GM20000 (cell line): Measurements from ENCODE around the gene CTNNA3.

ENCODE experiments used
- DNase-seq: peaks from one replicate; pipeline ENCODE4 v3.0.0; 2012; ENCODE audit warnings: low spot score
- TF ChIP-seq, protein P1 (sequence below): IDR thresholded peaks from 2 replicates; pipeline ENCODE4 v1.5.1; 2012; ENCODE audit warnings: mild to moderate bottlenecking, control low read depth; ENCODE audit errors: extremely low read depth, missing control alignments

CTNNA3 gene

DNA sequence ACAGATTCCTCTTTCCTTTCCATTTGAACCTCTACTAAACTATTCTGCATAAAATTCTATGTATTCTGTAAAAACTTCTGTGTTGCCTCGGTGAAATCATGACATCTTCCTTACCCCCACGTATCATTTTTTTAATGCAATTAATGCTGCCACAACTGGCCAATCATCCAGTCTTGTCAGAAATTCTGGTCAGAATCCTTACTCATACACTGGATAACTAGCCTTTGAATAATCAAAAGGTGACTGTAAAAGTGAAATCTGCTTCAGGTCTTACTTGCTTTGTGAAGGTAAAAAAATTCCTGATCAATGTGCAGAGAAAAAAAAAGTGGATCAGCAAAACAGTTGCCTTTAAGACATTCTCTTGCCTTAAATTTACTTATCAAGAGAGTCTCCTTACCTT, 859.2 kb downstream of the CTNNA3 start:
- TF ChIP-seq, protein P1, sequence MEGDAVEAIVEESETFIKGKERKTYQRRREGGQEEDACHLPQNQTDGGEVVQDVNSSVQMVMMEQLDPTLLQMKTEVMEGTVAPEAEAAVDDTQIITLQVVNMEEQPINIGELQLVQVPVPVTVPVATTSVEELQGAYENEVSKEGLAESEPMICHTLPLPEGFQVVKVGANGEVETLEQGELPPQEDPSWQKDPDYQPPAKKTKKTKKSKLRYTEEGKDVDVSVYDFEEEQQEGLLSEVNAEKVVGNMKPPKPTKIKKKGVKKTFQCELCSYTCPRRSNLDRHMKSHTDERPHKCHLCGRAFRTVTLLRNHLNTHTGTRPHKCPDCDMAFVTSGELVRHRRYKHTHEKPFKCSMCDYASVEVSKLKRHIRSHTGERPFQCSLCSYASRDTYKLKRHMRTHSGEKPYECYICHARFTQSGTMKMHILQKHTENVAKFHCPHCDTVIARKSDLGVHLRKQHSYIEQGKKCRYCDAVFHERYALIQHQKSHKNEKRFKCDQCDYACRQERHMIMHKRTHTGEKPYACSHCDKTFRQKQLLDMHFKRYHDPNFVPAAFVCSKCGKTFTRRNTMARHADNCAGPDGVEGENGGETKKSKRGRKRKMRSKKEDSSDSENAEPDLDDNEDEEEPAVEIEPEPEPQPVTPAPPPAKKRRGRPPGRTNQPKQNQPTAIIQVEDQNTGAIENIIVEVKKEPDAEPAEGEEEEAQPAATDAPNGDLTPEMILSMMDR, result no peak

GRCh38 chr10:66836057-66836456, 859.9 kb downstream of the CTNNA3 start:
- no peak for DNase-seq
- TF ChIP-seq, protein P1, result no peak

More for the DNA sequence above, 859.2 kb downstream of the CTNNA3 start:
- no peak for DNase-seq

DNA sequence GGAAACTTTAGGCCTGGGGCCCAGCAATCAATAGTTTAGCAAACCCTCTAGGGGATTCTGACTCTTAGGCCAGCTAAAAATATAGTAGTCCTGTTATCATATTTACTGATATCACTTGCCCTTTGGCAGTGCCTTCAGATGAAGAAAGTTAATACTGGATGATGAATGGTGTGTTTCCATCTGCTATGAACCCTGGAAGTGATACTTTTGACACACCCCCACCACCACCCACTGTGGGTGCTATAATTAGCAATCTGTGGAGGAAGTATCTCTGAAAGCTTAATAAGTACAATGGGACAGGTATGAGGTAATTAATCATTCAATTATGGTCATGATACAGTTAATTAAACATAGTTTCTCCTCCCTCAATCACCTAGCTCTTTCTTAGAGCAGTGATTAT, 860.6 kb downstream of the CTNNA3 start:
- DNase-seq, result no peak
- TF ChIP-seq, protein P1, result no peak

- TF ChIP-seq, protein P1, result no peak
- no peak for DNase-seq
Observed at GRCh38 chr10:66834802-66835201, 861.2 kb downstream of the CTNNA3 start.

GRCh38 chr10:66833861-66834260, 862.1 kb downstream of the CTNNA3 start:
- DNase-seq, result no peak
- TF ChIP-seq, protein P1, result no peak

GRCh38 chr10:66832781-66833422, 863.1 kb downstream of the CTNNA3 start:
- TF ChIP-seq, protein P1, result no peak
- DNase-seq, result no peak

DNA sequence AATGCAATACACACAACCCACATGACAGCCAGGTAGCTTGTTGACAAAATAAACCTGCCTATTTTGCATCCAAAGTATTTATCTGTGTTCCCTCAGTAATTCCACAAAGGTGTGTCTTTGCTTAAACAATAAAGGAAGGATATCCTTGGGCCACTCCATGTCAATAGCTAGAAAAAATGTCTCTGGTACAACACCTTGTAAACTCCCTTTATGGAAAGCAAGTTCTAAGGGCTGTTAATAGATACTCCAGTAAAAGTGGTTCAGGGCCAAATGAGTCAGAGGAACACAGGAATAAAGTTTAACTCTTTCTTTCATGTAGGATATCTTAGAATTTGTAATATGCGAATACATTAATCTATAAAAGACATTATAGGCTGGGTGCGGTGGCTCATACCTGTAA, 867.0 kb downstream of the CTNNA3 start:
- TF ChIP-seq, protein P1, result no peak
- DNase-seq, result no peak
